ENCODE measurements around the gene FAHD2A.
"Not testable (repeated sequence)": the region's sequence is repeated elsewhere in the genome, so short reads cannot be mapped to it uniquely, and the experiment has no call there.

Gene FAHD2A, protein sequence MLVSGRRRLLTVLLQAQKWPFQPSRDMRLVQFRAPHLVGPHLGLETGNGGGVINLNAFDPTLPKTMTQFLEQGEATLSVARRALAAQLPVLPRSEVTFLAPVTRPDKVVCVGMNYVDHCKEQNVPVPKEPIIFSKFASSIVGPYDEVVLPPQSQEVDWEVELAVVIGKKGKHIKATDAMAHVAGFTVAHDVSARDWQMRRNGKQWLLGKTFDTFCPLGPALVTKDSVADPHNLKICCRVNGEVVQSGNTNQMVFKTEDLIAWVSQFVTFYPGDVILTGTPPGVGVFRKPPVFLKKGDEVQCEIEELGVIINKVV

DNA sequence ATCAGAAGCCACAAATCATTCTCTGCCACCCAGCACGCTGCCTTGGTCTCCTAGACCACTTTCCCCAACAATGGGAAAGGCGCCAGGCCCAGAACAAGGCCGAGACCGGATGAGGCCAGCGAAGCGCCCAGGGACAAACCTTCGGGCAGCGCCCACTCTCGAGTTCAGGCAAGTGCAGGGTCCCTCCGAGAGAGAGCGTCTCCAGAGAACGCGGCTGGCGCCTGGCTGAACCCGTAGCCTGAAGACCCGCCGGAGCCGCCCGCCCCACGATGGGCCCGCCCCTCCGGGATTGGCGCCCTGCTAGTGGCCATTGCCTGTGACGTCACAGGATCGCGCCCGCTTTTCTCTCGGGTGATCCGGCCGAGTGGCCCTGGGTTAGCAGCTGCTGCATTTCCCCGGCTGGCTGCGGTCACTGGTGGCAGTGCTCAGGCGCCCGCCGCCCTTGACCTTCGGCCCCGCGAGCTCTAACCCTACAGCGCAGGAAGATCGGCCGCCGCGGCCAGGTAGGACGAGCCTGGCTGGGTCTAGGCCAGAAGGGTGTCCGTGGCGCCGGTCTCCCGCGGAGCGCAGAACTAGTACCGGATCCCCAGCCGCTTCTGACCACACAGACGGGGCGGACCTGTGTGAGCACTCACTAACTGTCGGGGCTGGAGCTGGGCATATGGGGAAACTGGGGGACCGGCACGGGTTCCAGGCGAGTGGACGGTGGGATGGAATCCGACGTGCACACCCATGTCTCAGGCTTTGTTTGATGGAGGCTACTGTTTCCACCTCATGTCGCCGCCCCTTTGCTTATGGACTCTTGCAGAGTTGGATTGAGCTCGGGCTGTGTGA lies at the start of gene FAHD2A:
Gene FAHD2A, plus strand, starts transcription at position 339 of the 834 bp plus-strand sequence. CDS start 2,851 bp downstream, outside the sequence.
- H3K36me3 ChIP-seq (ENCODE audit: control insufficient read depth, insufficient read depth, low read length) = no peaks in the 10 kb centered on the region
- peaks cover 14% of the 10 kb centered on the region for H3K4me1 ChIP-seq (ENCODE audit: control insufficient read depth, insufficient read depth, low read length)
- H3K9ac ChIP-seq (ENCODE audit: low read length) = peak within 1 kb of the TSS; percentile 95
- no peaks in the 10 kb centered on the region for H3K9me3 ChIP-seq (ENCODE audit: control insufficient read depth, low read length)
- peak within 1 kb of the TSS; percentile 99 for H3K4me3 ChIP-seq (ENCODE audit: low read length)
- H3K27me3 ChIP-seq (ENCODE audit: control insufficient read depth, insufficient read depth, low read length) = no peaks in the 10 kb centered on the region

DNA sequence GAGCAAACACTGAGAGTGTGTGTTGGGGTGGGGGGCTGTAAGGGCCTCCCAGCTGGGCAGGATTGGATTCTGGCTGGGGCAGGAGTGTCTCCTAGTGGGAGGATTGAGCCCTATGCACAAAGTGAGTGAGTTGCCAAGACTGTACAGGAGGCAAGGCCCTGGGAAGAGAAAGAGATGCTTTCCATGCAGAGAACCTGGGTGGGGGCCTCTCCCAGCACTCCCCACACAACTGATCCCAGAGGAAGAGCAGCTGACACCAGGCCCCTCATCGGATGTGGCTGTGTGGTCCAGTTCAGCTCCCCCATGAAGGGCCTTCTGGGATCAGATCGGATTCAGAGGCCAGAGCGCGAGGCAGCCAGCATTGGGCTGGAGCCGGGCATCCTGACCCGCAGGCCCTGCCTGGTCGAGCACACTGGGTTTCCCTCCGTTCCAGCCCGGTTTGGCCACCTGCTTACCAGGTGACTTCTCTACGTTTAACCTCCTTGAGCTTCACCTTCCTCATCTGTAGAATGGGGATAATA lies 49.4 kb upstream of the FAHD2A start:
- Histone ChIP-seq H3K4me3 (ENCODE audit: low read length) (no peak overlapping the region), H3K9ac (ENCODE audit: low read length) (no peak overlapping the region), H3K4me1 (ENCODE audit: control insufficient read depth, insufficient read depth, low read length) (no peaks in the 10 kb centered on the region), H3K36me3 (ENCODE audit: control insufficient read depth, insufficient read depth, low read length) (no peaks in the 10 kb centered on the region), H3K27me3 (ENCODE audit: control insufficient read depth, insufficient read depth, low read length) (peaks cover 15% of the 10 kb centered on the region), H3K9me3 (ENCODE audit: control insufficient read depth, low read length) (no peaks in the 10 kb centered on the region)

DNA sequence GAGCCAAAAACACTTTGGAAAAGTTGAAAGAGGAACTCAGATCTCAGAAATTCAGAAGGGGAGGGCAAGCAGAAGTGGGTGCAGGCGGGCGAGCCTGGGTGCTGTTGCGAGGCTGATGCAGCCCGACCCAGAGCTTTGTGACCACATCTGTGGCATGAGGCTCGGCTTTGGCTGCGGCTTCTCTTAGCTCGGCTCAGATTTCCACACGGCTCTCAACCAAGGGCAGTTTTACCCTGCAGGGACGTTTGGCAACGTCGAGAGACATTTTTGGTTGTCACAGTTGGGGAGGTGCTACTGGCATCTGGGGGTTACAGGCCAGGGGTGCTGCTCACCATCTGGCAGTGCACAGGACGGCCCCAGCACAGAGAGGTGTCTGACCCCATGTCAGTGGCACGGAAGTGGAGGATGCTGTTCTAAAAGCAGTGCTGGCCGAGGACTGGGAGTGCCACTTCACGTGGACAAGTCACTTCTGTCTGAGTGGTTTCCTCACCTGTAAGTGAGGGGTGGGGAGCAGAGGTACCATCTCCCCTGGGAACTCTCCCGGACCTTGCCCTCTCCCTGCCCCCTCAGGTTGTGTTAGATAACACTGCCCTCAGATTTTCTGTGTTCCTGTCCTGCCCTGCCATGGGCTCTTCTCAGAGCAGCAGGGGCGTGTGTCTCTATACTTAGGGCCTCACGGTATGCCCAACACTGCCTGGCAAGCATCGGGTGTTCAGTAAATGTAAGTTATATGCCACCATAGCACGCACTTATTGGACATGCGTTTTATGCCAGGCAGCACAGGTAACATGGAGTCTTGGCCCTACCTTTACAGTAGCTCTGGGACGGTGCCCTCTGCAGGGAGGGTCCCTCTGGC lies 48.7 kb upstream of the FAHD2A start:
- Histone ChIP-seq H3K9me3 (ENCODE audit: control insufficient read depth, low read length) (no peaks in the 10 kb centered on the region), H3K4me3 (ENCODE audit: low read length) (no peak overlapping the region), H3K9ac (ENCODE audit: low read length) (no peak overlapping the region), H3K27me3 (ENCODE audit: control insufficient read depth, insufficient read depth, low read length) (peaks cover 8% of the 10 kb centered on the region), H3K4me1 (ENCODE audit: control insufficient read depth, insufficient read depth, low read length) (no peaks in the 10 kb centered on the region), H3K36me3 (ENCODE audit: control insufficient read depth, insufficient read depth, low read length) (no peaks in the 10 kb centered on the region)

DNA sequence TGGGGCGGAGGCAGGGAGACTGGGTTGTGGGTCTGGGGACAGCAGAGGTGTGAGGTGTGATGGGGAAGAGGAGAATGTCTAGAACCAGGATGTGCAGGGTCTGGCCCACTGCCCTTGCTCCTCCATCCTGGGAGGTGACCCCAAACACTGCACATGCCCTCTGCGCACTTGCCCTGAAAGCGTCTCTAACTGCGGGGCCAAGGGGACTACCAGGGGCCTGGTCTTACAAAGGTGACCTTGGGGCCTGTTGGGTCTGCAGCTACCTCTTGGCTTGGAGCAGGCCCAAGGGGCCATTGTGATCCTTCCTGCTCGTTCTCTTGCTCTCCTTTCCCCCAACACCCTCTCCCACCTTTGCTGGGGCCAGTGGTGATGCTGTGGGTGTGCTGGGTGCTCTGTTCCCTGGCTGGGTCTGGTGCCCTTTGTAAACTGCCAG lies 48.0 kb upstream of the FAHD2A start:
- Histone ChIP-seq H3K4me3 (ENCODE audit: low read length) (no peak overlapping the region), H3K4me1 (ENCODE audit: control insufficient read depth, insufficient read depth, low read length) (no peaks in the 10 kb centered on the region), H3K27me3 (ENCODE audit: control insufficient read depth, insufficient read depth, low read length) (peaks cover 2% of the 10 kb centered on the region)

DNA sequence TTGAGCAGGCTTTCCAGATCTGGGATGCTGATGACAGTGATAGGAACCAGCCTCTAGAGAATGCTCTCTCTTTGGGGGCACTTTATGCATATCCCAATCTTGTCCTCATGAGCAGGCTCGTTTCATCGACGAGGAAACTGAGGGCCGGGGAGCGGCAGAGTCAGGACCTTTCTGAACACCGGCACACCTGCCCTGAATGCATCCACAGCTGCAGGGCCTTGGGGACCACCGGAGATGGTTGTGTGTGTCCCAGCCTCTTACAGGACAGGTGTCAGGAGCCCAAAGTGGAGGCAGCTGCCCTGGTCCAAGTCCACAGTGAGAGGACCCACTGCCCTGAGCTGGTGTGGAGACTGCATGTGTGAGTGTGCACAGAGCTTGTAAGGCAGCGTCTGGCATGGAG lies 47.6 kb upstream of the FAHD2A start:
- H3K9me3 ChIP-seq (ENCODE audit: control insufficient read depth, low read length) = no peaks in the 10 kb centered on the region
- H3K36me3 ChIP-seq (ENCODE audit: control insufficient read depth, insufficient read depth, low read length) = no peaks in the 10 kb centered on the region
- H3K4me1 ChIP-seq (ENCODE audit: control insufficient read depth, insufficient read depth, low read length) = no peaks in the 10 kb centered on the region
- no peak overlapping the region for H3K9ac ChIP-seq (ENCODE audit: low read length)
- no peaks in the 10 kb centered on the region for H3K27me3 ChIP-seq (ENCODE audit: control insufficient read depth, insufficient read depth, low read length)
- no peak overlapping the region for H3K4me3 ChIP-seq (ENCODE audit: low read length)

More for the DNA sequence above, 48.0 kb upstream of the FAHD2A start:
- H3K36me3 ChIP-seq (ENCODE audit: control insufficient read depth, insufficient read depth, low read length) = no peaks in the 10 kb centered on the region
- no peak overlapping the region for H3K9ac ChIP-seq (ENCODE audit: low read length)
- H3K9me3 ChIP-seq (ENCODE audit: control insufficient read depth, low read length) = no peaks in the 10 kb centered on the region

DNA sequence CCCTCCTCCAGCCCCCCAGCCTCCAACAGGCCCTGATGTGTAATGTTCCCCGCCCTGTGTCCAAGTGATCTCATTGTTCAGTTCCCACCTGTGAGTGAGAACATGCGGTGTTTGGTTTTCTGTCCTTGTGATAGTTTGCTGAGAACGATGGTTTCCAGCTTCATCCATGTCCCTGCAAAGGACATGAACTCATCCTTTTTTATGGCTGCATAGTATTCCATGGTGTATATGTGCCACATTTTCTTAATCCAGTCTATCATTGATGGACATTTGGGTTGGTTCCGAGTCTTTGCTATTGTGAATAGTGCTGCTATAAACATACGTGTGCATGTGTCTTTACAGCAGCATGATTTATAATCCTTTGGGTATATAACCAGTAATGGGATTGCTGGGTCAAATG lies 47.0 kb upstream of the FAHD2A start:
- not testable (repeated sequence) for H3K36me3 ChIP-seq (ENCODE audit: control insufficient read depth, insufficient read depth, low read length); H3K9me3 ChIP-seq (ENCODE audit: control insufficient read depth, low read length); H3K4me1 ChIP-seq (ENCODE audit: control insufficient read depth, insufficient read depth, low read length); H3K27me3 ChIP-seq (ENCODE audit: control insufficient read depth, insufficient read depth, low read length); H3K9ac ChIP-seq (ENCODE audit: low read length); H3K4me3 ChIP-seq (ENCODE audit: low read length)

DNA sequence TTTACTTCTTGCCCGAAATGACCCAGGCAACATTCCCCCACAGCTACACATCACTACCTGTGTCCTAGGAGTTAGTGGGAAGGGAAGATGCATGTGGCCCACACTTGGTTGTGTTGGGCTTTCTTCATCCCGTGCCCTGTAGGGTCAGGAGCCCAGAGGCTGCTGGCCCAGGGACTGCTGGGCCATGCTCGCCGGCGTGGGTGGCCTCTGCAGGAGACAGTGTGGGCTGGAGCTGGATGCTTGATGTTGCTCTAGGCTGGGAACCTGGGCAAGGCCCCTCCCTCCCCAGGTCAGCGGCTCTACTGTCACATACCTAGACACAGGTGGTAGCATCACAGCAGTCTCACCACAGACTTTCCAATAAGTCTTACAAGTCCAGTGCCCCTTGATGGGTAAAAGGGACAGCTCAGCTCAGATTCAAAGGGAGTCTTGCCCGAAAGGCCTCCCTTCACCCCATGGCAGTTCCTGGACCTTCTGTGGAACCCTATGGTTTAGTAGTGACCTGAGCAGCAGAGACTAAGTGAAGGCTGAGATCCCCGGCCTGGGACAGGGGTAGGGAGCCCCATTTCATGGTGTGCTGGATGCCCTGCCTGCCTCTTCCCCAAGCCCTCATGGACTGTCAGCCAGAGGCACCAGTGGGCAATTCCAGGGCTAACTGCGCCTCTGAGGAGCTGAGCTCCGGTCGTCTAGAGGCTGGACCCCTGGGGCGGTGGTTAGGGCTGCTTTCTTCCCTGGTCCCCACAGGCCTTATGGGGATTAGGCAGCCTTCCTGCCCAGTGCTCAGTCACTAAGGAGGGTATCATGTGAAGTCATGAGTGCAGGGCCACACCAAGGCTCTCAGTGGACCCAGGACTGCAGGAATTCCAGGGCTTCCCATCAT lies 45.4 kb upstream of the FAHD2A start:
- no peak overlapping the region for H3K9ac ChIP-seq (ENCODE audit: low read length)
- H3K9me3 ChIP-seq (ENCODE audit: control insufficient read depth, low read length) = no peaks in the 10 kb centered on the region
- H3K4me1 ChIP-seq (ENCODE audit: control insufficient read depth, insufficient read depth, low read length) = no peaks in the 10 kb centered on the region
- H3K36me3 ChIP-seq (ENCODE audit: control insufficient read depth, insufficient read depth, low read length) = no peaks in the 10 kb centered on the region
- no peaks in the 10 kb centered on the region for H3K27me3 ChIP-seq (ENCODE audit: control insufficient read depth, insufficient read depth, low read length)
- no peak overlapping the region for H3K4me3 ChIP-seq (ENCODE audit: low read length)

DNA sequence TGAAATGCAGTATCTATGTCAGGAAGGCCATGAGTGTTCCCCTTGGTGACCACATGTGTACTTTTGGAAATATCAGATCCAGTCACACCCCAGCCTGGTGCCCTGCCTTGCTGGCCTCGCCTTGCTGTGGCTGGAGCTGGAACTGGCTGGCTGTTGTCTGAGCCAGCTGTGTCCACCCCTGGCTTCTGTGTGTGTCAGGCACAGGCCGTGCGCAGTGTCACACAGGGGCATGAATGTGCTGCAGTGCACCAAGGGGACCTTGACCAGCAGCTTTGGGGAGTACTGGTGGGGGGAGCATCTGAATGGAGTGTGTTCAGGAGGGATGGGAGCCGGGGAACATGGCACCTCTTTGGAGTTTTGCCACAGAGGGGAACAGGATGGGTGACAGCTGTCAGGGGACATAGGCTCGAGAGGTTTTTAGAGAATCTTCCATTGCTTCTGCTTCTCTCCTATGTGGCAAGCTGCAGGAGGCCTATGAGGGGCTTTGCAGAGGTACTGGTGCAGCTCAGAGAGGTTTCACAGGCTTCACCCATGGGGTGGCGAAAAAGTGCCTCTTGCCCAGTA lies 44.7 kb upstream of the FAHD2A start:
- Histone ChIP-seq H3K4me1 (ENCODE audit: control insufficient read depth, insufficient read depth, low read length) (no peaks in the 10 kb centered on the region), H3K36me3 (ENCODE audit: control insufficient read depth, insufficient read depth, low read length) (no peaks in the 10 kb centered on the region), H3K4me3 (ENCODE audit: low read length) (no peak overlapping the region), H3K9me3 (ENCODE audit: control insufficient read depth, low read length) (no peaks in the 10 kb centered on the region), H3K27me3 (ENCODE audit: control insufficient read depth, insufficient read depth, low read length) (no peaks in the 10 kb centered on the region), H3K9ac (ENCODE audit: low read length) (no peak overlapping the region)

DNA sequence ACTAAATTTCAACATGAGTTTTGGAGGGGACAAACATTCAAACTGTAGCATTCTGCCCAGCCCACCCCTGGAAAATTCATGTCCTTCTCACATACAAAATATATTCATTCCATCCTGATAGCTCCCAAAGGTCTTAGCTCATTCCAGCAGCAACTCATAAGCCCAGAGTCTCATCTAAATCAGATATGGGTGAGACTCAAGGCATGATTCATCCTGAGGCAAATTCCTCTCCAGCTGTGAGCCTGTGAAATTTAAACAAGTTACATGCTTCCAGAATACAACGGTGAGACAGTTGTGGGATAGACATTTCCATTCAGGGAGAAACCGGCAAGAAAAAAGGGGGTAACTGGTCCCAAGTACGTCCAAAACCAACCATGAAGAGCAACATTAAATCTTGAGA lies 43.5 kb upstream of the FAHD2A start:
- no peak overlapping the region for H3K4me3 ChIP-seq (ENCODE audit: low read length)
- no peaks in the 10 kb centered on the region for H3K9me3 ChIP-seq (ENCODE audit: control insufficient read depth, low read length)
- no peaks in the 10 kb centered on the region for H3K27me3 ChIP-seq (ENCODE audit: control insufficient read depth, insufficient read depth, low read length)
- no peak overlapping the region for H3K9ac ChIP-seq (ENCODE audit: low read length)
- H3K4me1 ChIP-seq (ENCODE audit: control insufficient read depth, insufficient read depth, low read length) = no peaks in the 10 kb centered on the region
- H3K36me3 ChIP-seq (ENCODE audit: control insufficient read depth, insufficient read depth, low read length) = no peaks in the 10 kb centered on the region

DNA sequence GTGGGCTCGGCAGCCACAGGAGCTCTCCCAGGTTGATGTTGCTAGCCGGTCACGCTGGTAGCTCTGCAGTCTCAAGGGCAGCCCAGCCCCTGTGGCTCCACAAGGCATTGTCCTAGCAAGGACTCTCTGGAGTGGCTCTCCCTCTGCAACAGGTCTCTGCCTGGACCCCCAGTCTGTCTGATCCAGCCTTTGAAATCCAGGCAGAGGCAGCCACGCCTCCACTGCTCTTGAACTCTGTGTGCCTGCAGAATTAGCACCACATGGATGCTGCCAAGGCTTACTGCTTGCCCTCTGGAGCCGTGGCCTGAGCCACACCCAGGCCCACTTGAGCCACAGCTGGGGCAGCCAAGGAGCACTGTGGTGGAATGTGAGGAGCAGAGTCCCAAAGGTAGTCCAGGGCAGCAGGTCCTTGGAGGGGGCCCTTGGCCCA lies 43.0 kb upstream of the FAHD2A start:
- Histone ChIP-seq H3K36me3 (ENCODE audit: control insufficient read depth, insufficient read depth, low read length) (no peaks in the 10 kb centered on the region), H3K4me3 (ENCODE audit: low read length) (no peak overlapping the region), H3K9me3 (ENCODE audit: control insufficient read depth, low read length) (no peaks in the 10 kb centered on the region), H3K27me3 (ENCODE audit: control insufficient read depth, insufficient read depth, low read length) (no peaks in the 10 kb centered on the region), H3K9ac (ENCODE audit: low read length) (no peak overlapping the region), H3K4me1 (ENCODE audit: control insufficient read depth, insufficient read depth, low read length) (no peaks in the 10 kb centered on the region)

Data from mucosa of stomach (tissue), 1 donor.